ENCODE data around the gene ELP2. TPM values are rescaled to one million over a fixed set of nuclear protein-coding genes. Genes with fewer than 3 reads are reported as not detected.

The ELP2 gene
- total and polyA plus RNA-seq, 9 of the 15 experiments (the other 6 are each of a cell fraction or from before 2014, with no cell fraction given): 76.8 to 192 (median 140) TPM

DNA sequence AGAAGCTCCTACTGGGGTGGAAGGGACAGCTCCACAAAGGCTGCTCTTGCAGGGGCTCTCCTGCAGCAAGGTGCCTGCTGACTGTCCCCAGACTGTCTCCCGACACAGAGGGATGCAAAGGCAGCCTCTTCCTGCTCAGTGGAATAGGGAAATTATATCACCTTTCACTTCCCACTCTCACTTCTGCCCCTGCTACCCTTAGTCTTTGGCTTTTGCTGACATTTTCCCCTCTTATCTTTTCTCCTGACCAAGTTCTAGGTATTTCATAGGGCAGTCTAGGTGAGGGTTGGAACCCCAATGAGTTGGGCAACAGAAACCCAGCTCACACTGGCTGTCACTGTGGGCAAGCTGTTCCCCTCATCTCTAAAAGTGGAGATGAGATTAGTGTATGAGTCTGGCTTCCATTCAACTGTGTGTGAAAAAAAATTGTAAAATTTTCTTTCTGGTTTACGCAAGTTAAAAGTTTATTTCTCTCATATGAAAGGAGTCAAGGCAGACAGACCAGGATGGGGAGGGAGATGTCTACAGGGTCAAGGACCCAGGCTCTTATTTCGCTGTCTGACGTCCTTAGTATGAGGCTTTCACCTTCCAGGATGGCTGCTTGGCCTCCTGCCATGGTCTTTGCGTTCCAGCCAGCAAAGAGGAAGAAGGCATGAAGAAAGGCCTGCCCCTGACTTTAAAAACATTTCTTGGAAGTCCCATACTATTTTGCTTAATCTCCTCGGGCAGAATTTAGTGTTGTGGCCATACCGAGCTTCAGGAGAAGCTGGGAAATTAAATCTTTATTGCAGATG lies 50.1 kb downstream of the ELP2 start (continued):
- TF ChIP-seq, protein P1, sequence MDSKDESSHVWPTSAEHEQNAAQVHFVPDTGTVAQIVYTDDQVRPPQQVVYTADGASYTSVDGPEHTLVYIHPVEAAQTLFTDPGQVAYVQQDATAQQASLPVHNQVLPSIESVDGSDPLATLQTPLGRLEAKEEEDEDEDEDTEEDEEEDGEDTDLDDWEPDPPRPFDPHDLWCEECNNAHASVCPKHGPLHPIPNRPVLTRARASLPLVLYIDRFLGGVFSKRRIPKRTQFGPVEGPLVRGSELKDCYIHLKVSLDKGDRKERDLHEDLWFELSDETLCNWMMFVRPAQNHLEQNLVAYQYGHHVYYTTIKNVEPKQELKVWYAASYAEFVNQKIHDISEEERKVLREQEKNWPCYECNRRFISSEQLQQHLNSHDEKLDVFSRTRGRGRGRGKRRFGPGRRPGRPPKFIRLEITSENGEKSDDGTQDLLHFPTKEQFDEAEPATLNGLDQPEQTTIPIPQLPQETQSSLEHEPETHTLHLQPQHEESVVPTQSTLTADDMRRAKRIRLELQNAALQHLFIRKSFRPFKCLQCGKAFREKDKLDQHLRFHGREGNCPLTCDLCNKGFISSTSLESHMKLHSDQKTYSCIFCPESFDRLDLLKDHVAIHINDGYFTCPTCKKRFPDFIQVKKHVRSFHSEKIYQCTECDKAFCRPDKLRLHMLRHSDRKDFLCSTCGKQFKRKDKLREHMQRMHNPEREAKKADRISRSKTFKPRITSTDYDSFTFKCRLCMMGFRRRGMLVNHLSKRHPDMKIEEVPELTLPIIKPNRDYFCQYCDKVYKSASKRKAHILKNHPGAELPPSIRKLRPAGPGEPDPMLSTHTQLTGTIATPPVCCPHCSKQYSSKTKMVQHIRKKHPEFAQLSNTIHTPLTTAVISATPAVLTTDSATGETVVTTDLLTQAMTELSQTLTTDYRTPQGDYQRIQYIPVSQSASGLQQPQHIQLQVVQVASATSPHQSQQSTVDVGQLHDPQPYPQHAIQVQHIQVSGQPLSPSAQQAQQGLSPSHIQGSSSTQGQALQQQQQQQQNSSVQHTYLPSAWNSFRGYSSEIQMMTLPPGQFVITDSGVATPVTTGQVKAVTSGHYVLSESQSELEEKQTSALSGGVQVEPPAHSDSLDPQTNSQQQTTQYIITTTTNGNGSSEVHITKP (IDR thresholded peaks at IDR 0.05; ENCODE audit: partially characterized antibody): peak; percentile 57
- no peak for TF ChIP-seq HNRNPUL1 (IDR thresholded peaks at IDR 0.05; ENCODE audit: low read length)
- no peak for TF ChIP-seq TOE1 (IDR thresholded peaks at IDR 0.05; ENCODE audit: borderline replicate concordance)
- TF ChIP-seq TOE1 (CRISPR knock-in tag; IDR thresholded peaks at IDR 0.05; ENCODE audit: borderline replicate concordance, low read depth): no peak
- TF ChIP-seq NFIC (IDR thresholded peaks at IDR 0.05): peak; percentile 89
- peak; percentile 51; the same call in 1 of the 2 replicates for TF ChIP-seq TEAD4 (IDR thresholded peaks at IDR 0.05; ENCODE audit: low read length)
- TF ChIP-seq TEAD4 (CRISPR knock-in tag; IDR thresholded peaks at IDR 0.05; ENCODE audit: borderline replicate concordance): no peak
- no peak for TF ChIP-seq RHOXF2B (CRISPR knock-in tag; conservative IDR thresholded peaks at IDR 0.05)
- no peak for TF ChIP-seq TSHZ1 (CRISPR knock-in tag; IDR thresholded peaks at IDR 0.05)
- TF ChIP-seq PKNOX1 (IDR thresholded peaks at IDR 0.05): no peak
- TF ChIP-seq, protein P2, sequence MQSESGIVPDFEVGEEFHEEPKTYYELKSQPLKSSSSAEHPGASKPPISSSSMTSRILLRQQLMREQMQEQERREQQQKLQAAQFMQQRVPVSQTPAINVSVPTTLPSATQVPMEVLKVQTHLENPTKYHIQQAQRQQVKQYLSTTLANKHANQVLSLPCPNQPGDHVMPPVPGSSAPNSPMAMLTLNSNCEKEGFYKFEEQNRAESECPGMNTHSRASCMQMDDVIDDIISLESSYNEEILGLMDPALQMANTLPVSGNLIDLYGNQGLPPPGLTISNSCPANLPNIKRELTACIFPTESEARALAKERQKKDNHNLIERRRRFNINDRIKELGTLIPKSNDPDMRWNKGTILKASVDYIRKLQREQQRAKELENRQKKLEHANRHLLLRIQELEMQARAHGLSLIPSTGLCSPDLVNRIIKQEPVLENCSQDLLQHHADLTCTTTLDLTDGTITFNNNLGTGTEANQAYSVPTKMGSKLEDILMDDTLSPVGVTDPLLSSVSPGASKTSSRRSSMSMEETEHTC (IDR thresholded peaks at IDR 0.05): no peak; the same call in 1 of the 2 replicates
- TF ChIP-seq ZKSCAN1 (IDR thresholded peaks at IDR 0.05; ENCODE audit: low read depth, low read length): no peak
- no peak for TF ChIP-seq RNF219 (CRISPR knock-in tag; IDR thresholded peaks at IDR 0.05)

All from K562 (cell line).